GM23248 (cell line): ENCODE data around the gene CXCL5. TPM values are rescaled to one million over a fixed set of nuclear protein-coding genes. Genes with fewer than 3 reads are reported as not detected.

Experiments
- DNase-seq: peaks from one replicate; pipeline ENCODE4 v3.0.0-alpha.2; 2015
- H2AFZ ChIP-seq: fragments of 200-600 bp; sonication (generic); 2 replicates; pipeline ENCODE4 v1.6.1; 2016; ENCODE audit warnings: antibody characterized with exemption
- H3F3A ChIP-seq: fragments of 200-600 bp; sonication (generic); 2 replicates; pipeline ENCODE4 v1.6.1; 2016; ENCODE audit warnings: mild to moderate bottlenecking, antibody characterized with exemption, mixed run types; ENCODE audit not compliant: insufficient read depth
- H3K27ac ChIP-seq: fragments of 200-600 bp; sonication (generic); 2 replicates; pipeline ENCODE4 v1.5.1; 2016; ENCODE audit warnings: mild to moderate bottlenecking
- H3K27me3 ChIP-seq: fragments of 200-600 bp; sonication (generic); replicated peaks from 2 replicates; pipeline ENCODE4 v1.6.1; 2016; ENCODE audit warnings: mild to moderate bottlenecking; ENCODE audit not compliant: insufficient read depth
- H3K36me3 ChIP-seq: fragments of 200-600 bp; sonication (generic); 2 replicates; pipeline ENCODE4 v1.6.1; 2016; ENCODE audit warnings: low read depth, mild to moderate bottlenecking
- H3K4me1 ChIP-seq: fragments of 200-600 bp; sonication (generic); 2 replicates; pipeline ENCODE4 v1.6.1; 2016; ENCODE audit warnings: mild to moderate bottlenecking; ENCODE audit not compliant: insufficient read depth
- H3K4me2 ChIP-seq: fragments of 200-600 bp; sonication (generic); one replicate; pipeline ENCODE4 v1.6.1; 2016; ENCODE audit warnings: mild to moderate bottlenecking; ENCODE audit not compliant: unreplicated experiment
- H3K4me3 ChIP-seq: fragments of 200-600 bp; sonication (generic); 2 replicates; pipeline ENCODE4 v1.5.1; 2016; ENCODE audit warnings: mild to moderate bottlenecking
- H3K79me2 ChIP-seq: fragments of 200-600 bp; sonication (generic); 2 replicates; pipeline ENCODE4 v1.6.1; 2016; ENCODE audit warnings: mild to moderate bottlenecking; ENCODE audit not compliant: insufficient read depth
- H3K9ac ChIP-seq: fragments of 200-600 bp; sonication (generic); 2 replicates; pipeline ENCODE4 v1.6.1; 2016; ENCODE audit warnings: mild to moderate bottlenecking
- H3K9me2 ChIP-seq: fragments of 200-600 bp; sonication (generic); 2 replicates; pipeline ENCODE4 v1.6.1; 2016; ENCODE audit warnings: mixed run types, mild to moderate bottlenecking, moderate library complexity; ENCODE audit not compliant: insufficient read depth
- H3K9me3 ChIP-seq: fragments of 200-600 bp; sonication (generic); one replicate; pipeline ENCODE4 v1.6.1; 2017; ENCODE audit warnings: low read depth
- H4K20me1 ChIP-seq: fragments of 200-600 bp; sonication (generic); 2 replicates; pipeline ENCODE4 v1.6.0; 2016; ENCODE audit not compliant: insufficient read depth
- EZH2 ChIP-seq: fragments of 200-600 bp; sonication (generic); IDR thresholded peaks from 2 replicates; pipeline ENCODE4 v1.6.1; 2018; ENCODE audit warnings: antibody characterized with exemption, mild to moderate bottlenecking; ENCODE audit not compliant: insufficient read depth, poor library complexity, severe bottlenecking
- EZH2phosphoT487 ChIP-seq: fragments of 200-600 bp; sonication (generic); IDR thresholded peaks from 2 replicates; pipeline ENCODE4 v1.6.1; 2018; ENCODE audit warnings: antibody characterized with exemption, moderate library complexity, mild to moderate bottlenecking, low read depth; ENCODE audit not compliant: insufficient read depth
- WGBS, 2 experiments: methylation state at CpG; one replicate each; pipeline ENCODE4 v1.1.6; 2015 to 2017; ENCODE audit warnings: low lambda C conversion rate in 2 of 2, low coverage in 1 of 2; ENCODE audit errors: missing lambda C conversion rate in 2 of 2; 5-methylcytosine and 5-hydroxymethylcytosine counted together
- in situ Hi-C: fragments of 300-500 bp; cut with MboI; formaldehyde crosslinking; loops from 2 replicates; pipeline ENCODE4 v1.15.0; 2020
- polyA plus RNA-seq: library from polyadenylated mRNA; unstranded; fragments of >200 nt; fragmentation: Nextera tagmentation; extraction: Ambion mirVana; gene quantifications from 2 replicates; pipeline ENCODE4 v1.2.1, GENCODE V29; 2016
- total RNA-seq: library from RNA; depleted of rRNA; stranded (reverse); fragments of >200 nt; shearing (Covaris generic); gene quantifications from 2 replicates; pipeline ENCODE4 v1.2.3, GENCODE V29; 2014

Gene CXCL5
- total and polyA plus RNA-seq, 2 experiments from 2014 or later, result not detected

- no peaks in the 10 kb centered on the region for H3K9me3 ChIP-seq
- no peak overlapping the region for H3K9ac ChIP-seq
- no peaks in the 10 kb centered on the region for H3K27me3 ChIP-seq
- H3K27ac ChIP-seq, result no peak overlapping the region
- H3K4me1 ChIP-seq, result no peaks in the 10 kb centered on the region
- no peak overlapping the region for H3K4me3 ChIP-seq
- no peaks in the 10 kb centered on the region for H4K20me1 ChIP-seq
- H2AFZ ChIP-seq, result no peak overlapping the region
- in situ Hi-C loops, result no loop called here
- H3K4me2 ChIP-seq, result no peak overlapping the region
- DNase-seq, result no peak
- 81% methylated on average over 9 of the region's 9 CpGs for WGBS, 2 experiments
- H3K9me2 ChIP-seq, result no peaks in the 10 kb centered on the region
- H3K36me3 ChIP-seq, result no peaks in the 10 kb centered on the region
- no peaks in the 10 kb centered on the region for H3K79me2 ChIP-seq
- TF ChIP-seq EZH2 (no peak), EZH2phosphoT487 (no peak)
- no peaks in the 10 kb centered on the region for H3F3A ChIP-seq
These were observed 7.3 kb downstream of the CXCL5 start for GRCh38 chr4:73990988-73991741.

GRCh38 chr4:73989928-73990327 lies 8.5 kb downstream of the CXCL5 start:
- Histone ChIP-seq H3F3A (no peaks in the 10 kb centered on the region), H3K27me3 (no peaks in the 10 kb centered on the region), H3K4me3 (no peak overlapping the region), H3K4me2 (no peak overlapping the region), H3K9ac (no peak overlapping the region), H3K79me2 (no peaks in the 10 kb centered on the region), H3K36me3 (no peaks in the 10 kb centered on the region), H3K4me1 (no peaks in the 10 kb centered on the region), H4K20me1 (no peaks in the 10 kb centered on the region), H3K27ac (no peak overlapping the region), H3K9me3 (no peaks in the 10 kb centered on the region), H3K9me2 (no peaks in the 10 kb centered on the region), H2AFZ (no peak overlapping the region)
- TF ChIP-seq EZH2phosphoT487, result no peak
- no peak for TF ChIP-seq EZH2
- WGBS, 2 experiments, result 89 to 95% methylated on average over 5 of the region's 5 CpGs
- in situ Hi-C loops, result no loop called here
- DNase-seq, result no peak

GRCh38 chr4:73989031-73989430 lies 9.4 kb downstream of the CXCL5 start:
- Histone ChIP-seq H3K9me3 (no peaks in the 10 kb centered on the region), H4K20me1 (no peaks in the 10 kb centered on the region), H3K4me2 (no peak overlapping the region), H3K9ac (no peak overlapping the region), H3F3A (no peaks in the 10 kb centered on the region), H3K79me2 (no peaks in the 10 kb centered on the region), H3K4me3 (no peak overlapping the region), H2AFZ (no peak overlapping the region), H3K9me2 (no peaks in the 10 kb centered on the region), H3K27me3 (no peaks in the 10 kb centered on the region), H3K36me3 (no peaks in the 10 kb centered on the region), H3K4me1 (no peaks in the 10 kb centered on the region), H3K27ac (no peak overlapping the region)
- no peak for TF ChIP-seq EZH2
- no peak for TF ChIP-seq EZH2phosphoT487
- WGBS, 2 experiments, result 83 to 88% methylated on average over 3 of the region's 3 CpGs
- DNase-seq, result no peak
- in situ Hi-C loops, result no loop called here

- in situ Hi-C loops, result no loop called here
These were observed 10.4 kb downstream of the CXCL5 start, which contains the start of gene PPBP for GRCh38 chr4:73988061-73988460. PPBP (minus strand) TSS chr4:73988190; CDS start chr4:73988103, 87 bp downstream.

GRCh38 chr4:73985528-73985852 lies 13.0 kb downstream of the CXCL5 start:
- no peak overlapping the region for H3K4me3 ChIP-seq
- H2AFZ ChIP-seq, result no peak overlapping the region
- no peaks in the 10 kb centered on the region for H3K79me2 ChIP-seq
- H3K9ac ChIP-seq, result no peak overlapping the region
- no peaks in the 10 kb centered on the region for H3K4me1 ChIP-seq
- H3F3A ChIP-seq, result no peaks in the 10 kb centered on the region
- no peak overlapping the region for H3K27ac ChIP-seq
- H3K27me3 ChIP-seq, result 0 out of 2 replicates have a peak, but pooled peaks cover 3% of the 10 kb centered on the region
- no peaks in the 10 kb centered on the region for H3K36me3 ChIP-seq
- DNase-seq, result no peak
- H3K9me2 ChIP-seq, result no peaks in the 10 kb centered on the region
- H3K4me2 ChIP-seq, result no peak overlapping the region
- no peaks in the 10 kb centered on the region for H3K9me3 ChIP-seq
- TF ChIP-seq EZH2phosphoT487, result no peak
- no peak for TF ChIP-seq EZH2
- H4K20me1 ChIP-seq, result no peaks in the 10 kb centered on the region
- in situ Hi-C loops, result no loop called here
- 4 to 22% methylated on average over 1 of the region's 1 CpG for WGBS, 2 experiments

More at GRCh38 chr4:73988061-73988460, 10.4 kb downstream of the CXCL5 start, which contains the start of gene PPBP:
- H2AFZ ChIP-seq, result no peak within 1 kb of the TSS
- H3K4me2 ChIP-seq, result no peak within 1 kb of the TSS
- no peak within 1 kb of the TSS for H3K27ac ChIP-seq
- DNase-seq, result no peak
- H3K4me3 ChIP-seq, result no peak within 1 kb of the TSS
- no peaks in the 10 kb centered on the region for H3K9me2 ChIP-seq
- H3K4me1 ChIP-seq, result no peaks in the 10 kb centered on the region
- no peak for TF ChIP-seq EZH2
- TF ChIP-seq EZH2phosphoT487, result no peak
- no peaks in the 10 kb centered on the region for H3F3A ChIP-seq
- no peaks in the 10 kb centered on the region for H3K79me2 ChIP-seq
- whole genome bisulfite sequencing, 2 experiments, result 76 to 81% methylated on average over 2 of the region's 2 CpGs
- H3K9me3 ChIP-seq, result no peaks in the 10 kb centered on the region
- no peaks in the 10 kb centered on the region for H4K20me1 ChIP-seq
- no peaks in the 10 kb centered on the region for H3K36me3 ChIP-seq
- H3K27me3 ChIP-seq, result no peaks in the 10 kb centered on the region
- no peak within 1 kb of the TSS for H3K9ac ChIP-seq
